DOHH2 (cell line): ENCODE results near the gene TRAPPC4.

Experiments used
- EZH2phosphoT487 ChIP-seq: fragments of 200-600 bp; sonication (generic); IDR thresholded peaks from 2 replicates; pipeline ENCODE4 v1.6.1; 2017; ENCODE audit warnings: borderline replicate concordance, mild to moderate bottlenecking, antibody characterized with exemption, low read length, moderate library complexity, mixed read lengths
- TF ChIP-seq, protein P1 (sequence below): fragments of 200-600 bp; sonication (generic); IDR thresholded peaks from one replicate; pipeline ENCODE4 v1.5.1; 2014; ENCODE audit warnings: antibody characterized with exemption, mild to moderate bottlenecking, low read depth, low read length; ENCODE audit not compliant: poor library complexity, severe bottlenecking

DNA sequence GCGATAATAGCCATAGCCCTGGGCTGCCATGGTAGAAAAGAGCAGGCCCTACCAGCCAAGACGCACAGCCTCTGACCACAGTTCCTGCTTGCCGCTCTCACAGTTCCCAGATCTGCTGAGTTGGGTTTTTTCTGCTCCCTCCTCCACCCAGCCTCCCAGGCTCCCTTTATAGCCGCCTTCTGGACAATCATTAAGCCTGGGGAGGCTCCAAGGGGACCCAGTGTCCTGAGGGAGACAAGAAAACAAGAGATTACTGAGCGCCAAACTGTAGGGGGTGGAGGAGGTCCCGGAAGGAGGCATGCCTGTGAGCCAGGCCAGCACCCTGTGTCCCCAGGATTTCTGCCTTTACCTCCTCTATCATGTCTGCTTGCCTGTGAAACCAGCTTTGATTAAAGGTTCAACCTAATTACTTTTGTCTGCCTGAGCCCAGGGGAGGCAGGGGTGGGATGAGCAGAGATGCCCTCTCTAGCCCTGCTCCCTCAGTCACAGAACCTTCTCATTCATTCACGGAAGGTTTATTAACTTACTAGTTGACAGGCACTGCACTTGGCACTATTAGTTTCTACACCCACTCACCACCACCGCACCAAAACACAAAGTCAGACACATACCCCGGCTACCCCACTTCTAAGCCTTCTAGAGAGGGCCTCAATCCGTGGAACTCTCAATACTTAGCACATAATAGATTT, 10.9 kb downstream of the TRAPPC4 start:
- TF ChIP-seq, protein P1, sequence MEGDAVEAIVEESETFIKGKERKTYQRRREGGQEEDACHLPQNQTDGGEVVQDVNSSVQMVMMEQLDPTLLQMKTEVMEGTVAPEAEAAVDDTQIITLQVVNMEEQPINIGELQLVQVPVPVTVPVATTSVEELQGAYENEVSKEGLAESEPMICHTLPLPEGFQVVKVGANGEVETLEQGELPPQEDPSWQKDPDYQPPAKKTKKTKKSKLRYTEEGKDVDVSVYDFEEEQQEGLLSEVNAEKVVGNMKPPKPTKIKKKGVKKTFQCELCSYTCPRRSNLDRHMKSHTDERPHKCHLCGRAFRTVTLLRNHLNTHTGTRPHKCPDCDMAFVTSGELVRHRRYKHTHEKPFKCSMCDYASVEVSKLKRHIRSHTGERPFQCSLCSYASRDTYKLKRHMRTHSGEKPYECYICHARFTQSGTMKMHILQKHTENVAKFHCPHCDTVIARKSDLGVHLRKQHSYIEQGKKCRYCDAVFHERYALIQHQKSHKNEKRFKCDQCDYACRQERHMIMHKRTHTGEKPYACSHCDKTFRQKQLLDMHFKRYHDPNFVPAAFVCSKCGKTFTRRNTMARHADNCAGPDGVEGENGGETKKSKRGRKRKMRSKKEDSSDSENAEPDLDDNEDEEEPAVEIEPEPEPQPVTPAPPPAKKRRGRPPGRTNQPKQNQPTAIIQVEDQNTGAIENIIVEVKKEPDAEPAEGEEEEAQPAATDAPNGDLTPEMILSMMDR: no peak
- no peak for TF ChIP-seq EZH2phosphoT487
